ENCODE measurements around the gene SEMA5B.

The SEMA5B gene

GRCh38 chr3:122992676-122993075 lies 34.9 kb downstream of the SEMA5B start:
- no peak for DNase-seq (ENCODE audit: low read depth)

GRCh38 chr3:122992133-122992532 lies 35.4 kb downstream of the SEMA5B start:
- DNase-seq (ENCODE audit: low read depth) = no peak

GRCh38 chr3:122991236-122991985 lies 36.2 kb downstream of the SEMA5B start:
- peak; percentile 22 for DNase-seq (ENCODE audit: low read depth)

DNA sequence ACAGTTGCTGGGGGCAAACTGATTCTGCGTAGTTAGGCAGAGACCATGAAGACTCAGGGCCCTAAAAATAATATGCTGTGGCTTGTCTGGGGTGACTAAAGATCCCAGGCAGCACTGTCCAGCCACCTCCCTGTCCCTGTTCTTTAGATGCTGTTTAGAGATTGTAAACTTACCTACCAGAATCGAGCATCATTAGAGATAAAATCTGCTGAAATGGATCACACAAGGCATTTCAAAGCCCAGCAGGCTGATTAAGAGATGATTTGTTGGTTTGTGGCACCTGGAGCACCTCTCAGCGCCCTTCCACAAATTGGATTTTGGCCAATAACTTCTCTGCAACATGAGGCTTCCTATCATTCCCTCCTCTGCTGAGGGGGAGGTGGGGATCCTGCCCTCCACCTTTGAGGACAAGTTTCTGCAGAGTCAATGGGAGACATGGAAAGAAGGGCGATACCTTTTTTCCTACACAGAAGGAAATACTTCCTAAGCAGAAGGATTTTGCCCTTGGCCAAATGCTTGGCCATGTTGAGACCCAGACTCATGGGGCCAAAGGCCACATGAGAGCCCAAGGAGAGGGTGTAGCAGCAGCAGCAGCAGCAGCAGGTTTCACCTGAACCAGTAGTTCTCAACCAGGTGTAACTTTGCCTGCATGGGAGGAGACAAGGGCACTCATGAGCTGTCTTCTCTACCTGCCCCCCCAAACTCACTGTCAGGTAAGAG lies 37.5 kb downstream of the SEMA5B start:
- no peak for DNase-seq (ENCODE audit: low read depth)

DNA sequence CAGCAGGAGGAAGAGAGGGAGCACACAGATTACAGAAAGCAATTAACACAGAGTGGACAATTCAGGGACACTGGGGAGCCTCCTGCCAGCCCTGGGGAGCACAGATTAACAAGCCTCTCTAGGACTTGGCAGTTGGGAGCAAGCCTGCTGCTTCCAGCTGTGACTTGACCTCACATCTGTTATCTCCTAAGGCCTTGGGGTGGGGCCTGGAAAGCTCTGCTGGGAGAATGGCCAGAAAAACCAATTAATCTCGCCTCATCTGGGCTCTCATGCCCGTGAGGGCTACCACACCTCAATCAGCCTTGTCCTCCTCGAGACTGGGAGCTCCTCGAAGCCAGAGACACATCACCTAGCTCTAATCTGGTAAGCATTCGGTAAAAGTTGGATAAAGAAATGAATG lies 39.1 kb downstream of the SEMA5B start:
- no peak for DNase-seq (ENCODE audit: low read depth)

DNA sequence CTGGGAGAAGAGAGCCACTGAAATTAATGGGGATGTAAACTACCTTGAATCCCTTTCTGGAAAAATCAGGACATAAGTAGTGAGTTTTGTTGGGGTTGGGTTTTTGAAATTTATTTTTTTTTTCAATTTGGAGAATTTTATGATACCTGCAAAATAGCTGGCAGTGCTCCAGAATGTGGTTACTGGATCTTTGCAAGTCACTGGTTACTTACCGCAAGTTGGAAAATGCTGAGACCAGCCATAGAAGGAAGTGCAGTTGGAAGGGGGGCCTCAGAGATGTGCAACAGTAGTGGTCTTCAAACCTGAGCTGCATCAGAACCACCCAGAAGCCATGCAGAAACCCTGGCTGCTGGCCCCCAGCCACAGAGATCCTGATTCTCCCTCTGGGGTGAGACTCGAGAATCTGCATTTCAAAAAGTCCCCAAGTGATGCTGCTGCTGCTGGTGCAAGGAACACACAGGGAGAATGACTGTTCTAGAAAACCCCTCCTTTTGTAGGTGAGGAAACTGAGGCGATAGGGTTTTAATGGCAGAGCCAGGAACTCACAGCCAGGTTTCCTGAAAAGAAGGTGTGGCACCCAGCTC lies 39.7 kb downstream of the SEMA5B start:
- no peak for DNase-seq (ENCODE audit: low read depth)

DNA sequence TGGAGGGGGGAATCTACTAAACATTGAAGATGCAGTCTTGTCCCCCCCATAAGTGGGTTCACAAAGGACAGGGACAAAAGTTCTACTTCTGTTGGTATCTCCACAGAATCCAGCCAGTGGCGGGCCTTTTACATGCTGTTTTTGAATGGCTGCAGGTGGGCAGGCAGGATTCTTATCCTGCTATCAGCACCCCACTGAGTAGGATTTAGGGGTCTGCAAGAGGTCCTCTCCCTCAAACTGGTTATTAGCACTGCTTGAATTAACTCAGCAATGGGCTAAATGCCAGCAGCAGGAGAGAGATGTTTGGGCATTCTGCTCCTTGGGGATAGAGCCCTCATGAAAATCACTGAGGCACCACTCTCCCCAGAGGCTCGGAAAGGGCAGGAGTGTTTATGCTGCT lies 40.3 kb downstream of the SEMA5B start:
- DNase-seq (ENCODE audit: low read depth) = no peak

DNA sequence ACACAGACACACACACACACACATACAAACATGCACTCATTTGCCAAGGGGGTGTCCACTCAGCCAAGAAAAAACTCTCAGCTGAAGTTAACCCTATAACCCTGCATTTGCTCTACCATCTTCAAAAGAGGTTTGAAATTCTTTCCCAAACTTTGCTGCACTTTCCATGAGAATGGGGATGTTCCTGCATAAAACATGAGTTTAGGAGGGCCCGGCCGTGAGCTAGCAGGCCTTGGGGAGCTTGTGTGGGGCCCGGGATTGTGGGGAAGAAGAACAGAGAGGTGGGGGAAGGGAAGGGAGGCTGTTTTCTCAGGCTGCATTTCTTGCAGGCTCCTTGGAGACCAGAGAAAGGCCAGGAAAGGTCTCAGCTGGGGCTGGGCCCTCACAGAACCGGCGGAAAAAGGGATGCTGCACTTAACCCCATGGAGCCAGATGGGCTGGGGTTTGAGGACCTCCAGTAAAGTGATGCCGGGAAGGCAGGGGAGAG lies 40.8 kb downstream of the SEMA5B start:
- DNase-seq (ENCODE audit: low read depth) = no peak

DNA sequence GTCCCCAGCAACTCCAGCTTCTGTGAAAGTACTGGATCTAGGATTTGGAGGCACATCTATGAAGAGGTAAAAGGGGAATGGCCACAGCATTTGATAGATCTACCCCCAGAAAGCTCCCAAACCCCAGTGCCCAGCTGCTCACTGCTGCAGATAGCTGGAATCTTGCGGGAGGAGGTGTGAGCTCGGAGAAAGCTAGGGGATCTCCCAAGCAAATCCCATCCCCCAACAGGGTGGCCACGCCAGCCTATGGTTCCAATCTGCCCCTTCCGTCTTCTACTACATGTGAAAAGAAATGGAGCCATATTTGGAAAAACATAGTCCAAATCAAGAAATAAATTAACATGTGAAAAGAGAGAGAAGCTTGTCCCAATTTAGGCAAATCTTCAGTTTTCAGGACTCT lies 42.0 kb downstream of the SEMA5B start:
- DNase-seq (ENCODE audit: low read depth) = no peak

GRCh38 chr3:122984650-122985049 lies 42.9 kb downstream of the SEMA5B start:
- no peak for DNase-seq (ENCODE audit: low read depth)

GRCh38 chr3:122984007-122984406 lies 43.6 kb downstream of the SEMA5B start:
- DNase-seq (ENCODE audit: low read depth) = no peak

GRCh38 chr3:122982216-122983185 lies 45.1 kb downstream of the SEMA5B start:
- no peak for DNase-seq (ENCODE audit: low read depth)

GRCh38 chr3:122979211-122979610 lies 48.4 kb downstream of the SEMA5B start:
- DNase-seq (ENCODE audit: low read depth) = no peak

DNA sequence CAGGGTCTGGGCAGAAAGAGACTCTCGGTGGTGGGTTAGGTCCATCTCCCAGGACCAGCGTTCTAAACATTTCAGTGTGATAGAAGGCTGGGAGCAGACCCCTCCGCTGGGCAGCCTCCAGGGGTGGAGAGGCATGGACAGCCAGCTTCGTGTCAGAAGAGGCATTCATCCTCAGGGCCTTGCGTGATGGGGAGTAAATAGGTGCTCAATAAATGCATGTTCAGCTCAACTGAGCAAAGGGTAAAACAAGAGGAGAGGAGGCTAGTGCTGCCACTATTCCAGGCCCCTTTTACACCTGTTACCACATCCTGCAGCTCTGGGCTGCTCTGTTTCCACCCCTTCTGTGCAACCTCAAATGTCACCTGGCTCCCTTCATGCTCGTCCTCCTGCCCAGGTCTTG lies 49.0 kb downstream of the SEMA5B start:
- DNase-seq (ENCODE audit: low read depth) = no peak

DNA sequence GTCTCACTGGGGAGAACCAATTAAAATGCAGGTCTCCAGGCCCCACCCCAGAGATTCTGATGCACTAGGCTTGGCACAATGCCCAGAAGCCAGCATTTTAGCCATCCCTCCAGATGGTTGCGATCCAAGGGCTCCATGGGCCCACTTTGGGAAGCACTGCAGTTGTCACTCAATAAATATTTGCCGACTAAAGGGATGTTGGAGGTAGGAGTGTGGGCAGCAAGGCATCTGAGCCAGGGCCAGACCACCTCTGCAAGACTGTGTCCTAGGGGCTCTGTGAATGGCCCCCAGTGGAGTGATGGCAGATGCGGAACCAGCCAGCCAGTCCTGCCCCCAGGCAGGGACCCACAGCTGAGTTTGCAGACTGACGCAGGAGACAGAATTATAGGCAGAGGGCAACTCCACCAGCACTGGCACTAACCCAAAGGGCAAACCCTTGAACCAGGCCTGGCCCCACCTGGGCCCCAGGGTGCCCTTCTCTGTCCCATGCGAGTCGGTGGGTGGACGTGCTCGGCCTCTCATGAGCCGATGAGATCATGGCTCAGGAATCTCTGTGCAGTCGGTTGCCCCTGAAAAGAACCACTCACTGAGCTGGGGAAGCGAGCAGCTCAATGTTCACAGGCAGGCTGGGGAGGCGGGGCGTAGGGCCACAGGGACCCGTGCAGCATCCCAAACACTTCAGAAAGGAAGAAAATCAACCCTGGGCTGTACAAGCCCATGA lies 49.7 kb downstream of the SEMA5B start:
- peak; percentile 83 for DNase-seq (ENCODE audit: low read depth)

GRCh38 chr3:122975924-122976293 lies 51.7 kb downstream of the SEMA5B start:
- DNase-seq (ENCODE audit: low read depth) = no peak

DNA sequence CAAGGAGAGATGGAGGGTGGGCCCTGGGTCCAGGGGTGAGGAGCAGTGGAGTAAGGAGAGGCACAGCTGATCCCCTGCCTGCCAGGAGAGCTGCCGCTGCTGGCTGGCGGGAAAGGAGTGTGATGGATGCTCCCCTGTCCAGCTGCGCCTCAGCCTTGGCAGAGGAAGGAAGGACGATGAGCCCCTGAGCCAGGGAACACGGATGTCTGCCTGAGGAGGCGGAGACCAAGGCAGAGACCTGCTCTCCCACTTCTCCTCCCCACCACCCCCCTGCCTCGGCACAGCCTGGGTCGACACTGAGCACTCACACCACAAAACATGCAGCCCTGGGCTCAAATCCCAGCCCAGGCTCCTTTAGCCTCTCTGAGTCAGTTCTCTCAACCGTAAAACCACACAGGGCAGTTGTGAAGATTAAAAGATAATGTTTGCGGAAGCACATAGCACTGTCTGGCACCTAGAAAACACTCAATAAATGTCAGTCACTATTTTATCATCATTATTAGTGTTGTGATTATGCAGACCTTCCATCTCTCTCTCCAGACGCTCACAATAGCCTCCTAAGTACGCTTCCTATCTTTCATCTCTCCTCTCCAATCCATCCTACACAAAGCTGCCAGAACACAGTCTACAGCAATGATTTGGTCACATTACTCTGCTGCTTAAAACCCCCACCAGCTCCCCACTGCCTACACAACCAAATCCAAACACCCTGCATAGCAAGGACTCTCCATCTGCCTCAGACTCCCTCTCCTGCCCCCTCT lies 52.2 kb downstream of the SEMA5B start:
- DNase-seq (ENCODE audit: low read depth) = peak; percentile 48

GRCh38 chr3:122974764-122975162 lies 52.8 kb downstream of the SEMA5B start:
- peak; percentile 26 for DNase-seq (ENCODE audit: low read depth)

GRCh38 chr3:122973893-122974615 lies 53.5 kb downstream of the SEMA5B start:
- DNase-seq (ENCODE audit: low read depth) = no peak

GRCh38 chr3:122972141-122972540 lies 55.4 kb downstream of the SEMA5B start:
- DNase-seq (ENCODE audit: low read depth) = no peak
